ENCODE results near the gene ADIG.

ADIG gene

GRCh38 chr20:38630727-38631126 lies 49.7 kb downstream of the ADIG start:
- DNase-seq (ENCODE audit: low read depth in 2 of 2): no peak

DNA sequence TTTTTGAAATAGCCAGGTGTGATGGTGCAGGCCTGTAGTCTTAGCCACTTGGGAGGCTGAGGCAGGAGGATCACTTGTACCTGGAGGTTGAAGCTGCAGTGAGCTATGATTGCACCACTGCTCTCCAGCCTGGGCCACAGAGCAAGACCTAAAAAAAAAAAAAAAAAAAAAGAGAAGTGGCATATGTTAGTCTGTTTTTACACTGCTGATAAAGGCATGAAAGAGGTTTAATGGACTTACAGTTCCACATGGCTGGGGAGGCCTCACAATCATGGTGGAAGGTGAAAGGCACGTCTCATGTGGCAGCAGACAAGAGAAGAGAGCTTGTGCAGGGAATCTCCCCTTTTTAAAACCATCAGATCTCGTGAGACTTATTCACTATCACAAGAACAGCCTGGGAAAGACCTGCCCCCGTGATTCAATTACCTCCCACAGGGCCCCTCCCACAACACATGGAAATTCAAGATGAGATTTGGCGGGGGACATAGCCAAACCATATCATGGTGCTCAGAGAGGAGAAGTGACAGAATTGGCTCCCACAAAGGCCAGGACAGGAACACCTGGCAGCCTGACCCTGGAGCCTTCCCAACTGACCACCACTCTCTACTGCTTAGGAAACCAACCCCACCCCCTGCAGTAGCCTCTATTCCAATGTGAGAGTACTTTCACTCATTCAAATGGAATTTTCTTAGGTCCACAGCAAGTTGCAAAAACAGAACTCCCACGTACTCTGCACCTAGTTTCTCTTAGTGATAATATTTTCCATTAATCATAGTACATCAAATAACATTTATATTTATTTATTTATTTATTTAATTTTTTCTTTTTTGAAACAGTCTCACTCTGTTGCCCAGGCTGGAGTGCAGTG lies 50.4 kb downstream of the ADIG start:
- DNase-seq (ENCODE audit: low read depth in 2 of 2): no peak

DNA sequence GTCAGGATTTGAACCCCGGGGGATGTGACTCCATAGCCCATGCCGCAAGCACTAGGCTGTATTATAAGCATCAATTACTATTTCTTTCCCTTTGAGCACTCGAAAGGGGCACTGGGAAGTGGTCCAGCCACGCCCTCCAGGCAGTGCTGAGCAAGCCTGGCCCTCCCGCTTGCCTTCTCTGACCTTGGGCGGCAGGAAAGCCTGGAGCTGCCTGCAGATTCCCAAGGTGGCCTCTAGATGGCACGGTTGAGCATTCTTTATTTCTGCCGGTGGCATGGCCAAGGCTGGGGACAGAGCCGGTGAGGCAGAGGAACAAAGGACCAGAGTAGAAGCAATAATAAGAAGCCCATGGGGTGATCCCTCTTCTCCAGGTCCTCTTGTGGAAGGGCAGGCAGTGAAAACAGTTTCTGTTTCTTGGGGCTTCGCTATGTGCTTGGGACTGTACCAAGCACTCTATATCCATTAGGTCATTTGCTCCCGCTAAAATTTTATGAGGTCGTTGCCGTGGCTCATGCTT lies 52.6 kb downstream of the ADIG start:
- peak in 1 of 2 experiments; percentile 5 for DNase-seq (ENCODE audit: low read depth in 2 of 2)

DNA sequence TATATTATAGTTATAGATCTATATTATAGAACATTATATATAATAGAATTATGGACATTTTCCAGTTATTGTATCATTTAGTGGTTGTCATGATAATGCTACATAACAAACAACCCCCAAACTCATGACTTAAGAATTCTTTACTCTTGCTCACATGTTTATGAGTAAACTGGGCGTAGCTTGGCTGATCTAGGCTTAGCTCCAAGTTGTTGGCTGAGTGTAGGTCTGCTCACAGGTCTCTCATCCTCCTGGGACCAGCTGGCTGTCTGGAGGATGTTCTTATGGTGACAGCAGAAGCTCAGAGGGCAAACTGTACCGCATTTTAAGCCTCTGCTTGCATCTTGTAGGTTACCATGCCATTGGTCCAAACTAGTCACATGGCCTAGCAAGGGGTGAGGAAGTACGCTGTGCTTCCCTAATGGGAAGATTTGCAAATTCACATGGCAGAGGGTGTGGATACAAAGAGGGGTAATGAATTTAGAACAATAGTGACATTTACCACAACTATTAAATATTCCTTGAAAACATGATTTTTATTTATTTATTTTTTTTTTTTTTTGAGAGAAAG lies 54.8 kb downstream of the ADIG start:
- DNase-seq (ENCODE audit: low read depth in 2 of 2): no peak

All from fibroblast of skin of left quadriceps (primary cell).